Activated CD8-positive, alpha-beta memory T cell treated with anti-CD3 and anti-CD28 coated beads, Interleukin-2, amount 50 U/mL, for 1 hour (primary cell): ENCODE measurements around the gene TMEM123.
"Not testable (repeated sequence)": the region's sequence is repeated elsewhere in the genome, so short reads cannot be mapped to it uniquely, and the experiment has no call there.

Experiments
- DNase-seq: peaks from one replicate; pipeline ENCODE4 v3.0.0-alpha.2; 2020; ENCODE audit errors: extremely low read depth

TMEM123 gene

GRCh38 chr11:102449651-102450570, 2.7 kb downstream of the TMEM123 start:
- no peak for DNase-seq

DNA sequence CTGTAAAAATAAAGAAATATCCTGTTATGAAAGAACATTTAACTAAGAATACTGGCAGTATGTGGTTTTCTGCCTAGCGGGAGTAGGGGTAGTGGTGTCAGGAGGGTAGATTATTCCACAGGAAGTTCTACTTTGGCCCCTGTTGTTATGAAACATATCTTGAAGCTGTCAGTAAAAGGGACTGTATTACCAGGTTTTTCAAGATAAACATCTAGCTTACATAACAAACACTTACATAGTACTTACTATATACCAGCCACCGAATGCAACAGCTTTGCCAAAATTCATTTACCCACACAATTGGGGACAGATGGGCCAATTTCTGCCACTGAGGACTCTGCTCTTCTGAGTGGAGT, 3.7 kb downstream of the TMEM123 start:
- DNase-seq: no peak

GRCh38 chr11:102447941-102448868, 4.4 kb downstream of the TMEM123 start:
- no peak for DNase-seq

- DNase-seq: no peak
Measured at GRCh38 chr11:102447193-102447592, 5.4 kb downstream of the TMEM123 start.

- DNase-seq: no peak
Measured at GRCh38 chr11:102446606-102447005, 6.0 kb downstream of the TMEM123 start.

- not testable (repeated sequence) for DNase-seq
Measured at GRCh38 chr11:102444693-102445092, 7.9 kb downstream of the TMEM123 start.

- not testable (repeated sequence) for DNase-seq
Measured at GRCh38 chr11:102444142-102444541, 8.4 kb downstream of the TMEM123 start.

DNA sequence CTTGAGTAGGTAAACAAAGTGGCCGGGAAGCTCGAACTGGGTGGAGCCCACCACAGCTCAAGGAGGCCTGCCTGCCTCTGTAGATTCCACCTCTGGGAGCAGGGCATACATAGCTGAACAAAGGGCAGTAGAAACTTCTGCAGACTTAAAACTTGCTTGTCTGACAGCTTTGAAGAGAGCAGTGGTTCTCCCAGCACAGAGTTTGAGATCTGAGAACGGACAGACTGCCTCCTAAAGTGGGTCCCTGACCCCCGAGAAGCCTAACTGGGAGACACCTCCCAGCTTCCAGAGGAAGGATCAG, 13.6 kb downstream of the TMEM123 start:
- DNase-seq: not testable (repeated sequence)

DNA sequence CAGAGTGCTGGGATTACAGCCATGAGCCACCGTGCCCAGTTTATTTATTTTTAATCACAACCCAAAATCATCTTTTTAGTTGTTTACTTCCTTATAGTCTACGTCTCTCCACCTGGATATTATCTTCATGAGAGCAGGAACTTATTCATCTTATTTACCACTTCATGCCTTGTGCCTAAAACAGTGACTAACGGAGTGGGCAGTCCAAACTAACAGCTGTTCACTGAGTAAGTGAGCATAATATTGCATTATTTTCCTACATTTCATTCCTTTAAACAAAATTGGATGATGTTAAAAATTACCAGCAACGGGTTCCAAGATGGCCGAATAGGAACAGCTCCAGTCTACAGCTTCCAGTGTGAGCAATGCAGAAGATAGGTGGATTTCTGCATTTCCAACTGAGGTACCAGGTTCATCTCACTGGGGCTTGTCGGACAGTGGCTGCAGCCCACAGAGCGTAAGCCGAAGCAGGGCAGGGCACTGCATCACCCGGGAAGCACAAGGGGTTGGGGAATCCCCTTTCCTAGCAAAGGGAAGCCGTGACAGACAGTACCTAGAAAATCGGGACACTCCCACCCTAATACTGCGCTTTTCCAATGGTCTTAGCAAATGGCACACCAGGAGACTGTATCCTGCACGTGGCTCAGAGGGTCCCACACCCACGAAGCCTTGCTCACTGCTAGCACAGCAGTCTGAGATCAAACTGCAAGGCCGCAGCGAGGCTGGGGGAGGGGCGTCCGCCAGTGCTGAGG, 14.1 kb downstream of the TMEM123 start:
- DNase-seq: no peak

GRCh38 chr11:102437727-102438126, 14.8 kb downstream of the TMEM123 start:
- DNase-seq: no peak

- DNase-seq: no peak
Measured at GRCh38 chr11:102436976-102437375, 15.6 kb downstream of the TMEM123 start.

DNA sequence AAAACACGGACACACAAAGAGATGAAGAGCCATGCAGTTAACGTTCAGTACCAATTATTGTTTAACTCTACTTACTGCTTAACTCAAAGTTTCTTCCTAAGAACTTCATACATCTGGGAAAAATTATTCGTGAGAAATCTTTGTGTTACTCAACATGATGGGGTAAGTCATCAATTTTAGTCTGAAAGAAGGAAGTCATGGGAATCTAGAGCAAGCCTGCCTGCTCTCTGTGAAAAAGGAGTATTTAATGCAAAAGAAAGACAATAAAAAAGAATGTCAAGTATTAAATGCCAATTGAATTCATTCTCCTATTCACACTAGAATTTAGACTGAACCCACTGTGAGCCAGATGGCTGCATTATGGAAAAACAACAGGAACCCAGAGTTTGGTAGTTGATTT, 16.0 kb downstream of the TMEM123 start:
- no peak for DNase-seq

DNA sequence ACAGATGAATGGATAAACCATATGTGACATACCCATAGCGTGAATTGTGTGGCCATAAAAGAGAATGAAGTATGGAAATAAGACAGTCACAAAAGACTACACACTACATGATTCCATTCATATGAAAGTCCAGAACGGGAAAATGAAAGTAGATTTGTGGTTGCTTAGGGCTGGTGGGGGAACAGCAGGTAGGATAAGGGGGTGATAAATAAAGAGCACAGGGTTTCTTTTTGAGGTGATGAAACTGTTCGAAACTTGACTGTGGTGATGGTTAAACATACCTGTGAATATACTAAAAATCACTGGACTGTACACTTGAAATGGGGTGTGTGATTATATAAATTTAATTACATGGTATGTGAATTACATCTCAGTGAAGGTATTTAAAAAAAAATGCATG, 16.9 kb downstream of the TMEM123 start:
- no peak for DNase-seq

DNA sequence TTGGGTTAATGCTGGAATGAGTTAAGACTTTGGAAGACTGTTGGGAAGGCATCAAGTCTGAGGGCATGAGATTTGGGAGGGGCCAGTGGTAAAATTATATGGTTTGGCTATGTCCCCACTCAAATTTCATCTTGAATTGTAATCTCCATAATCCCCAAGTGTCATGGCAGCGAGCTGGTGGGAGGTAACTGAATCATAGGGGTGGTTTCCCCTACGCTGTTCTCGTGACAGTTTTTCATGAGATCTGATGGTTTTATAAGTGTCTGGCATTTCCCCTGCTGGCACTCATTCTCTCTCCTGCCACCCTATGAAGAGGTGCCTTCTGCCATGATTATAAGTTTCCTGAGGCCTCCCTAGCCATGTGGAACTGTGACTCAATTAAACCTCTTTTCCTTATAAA, 19.0 kb downstream of the TMEM123 start:
- not testable (repeated sequence) for DNase-seq

GRCh38 chr11:102432560-102432959, 20.0 kb downstream of the TMEM123 start:
- not testable (repeated sequence) for DNase-seq

DNA sequence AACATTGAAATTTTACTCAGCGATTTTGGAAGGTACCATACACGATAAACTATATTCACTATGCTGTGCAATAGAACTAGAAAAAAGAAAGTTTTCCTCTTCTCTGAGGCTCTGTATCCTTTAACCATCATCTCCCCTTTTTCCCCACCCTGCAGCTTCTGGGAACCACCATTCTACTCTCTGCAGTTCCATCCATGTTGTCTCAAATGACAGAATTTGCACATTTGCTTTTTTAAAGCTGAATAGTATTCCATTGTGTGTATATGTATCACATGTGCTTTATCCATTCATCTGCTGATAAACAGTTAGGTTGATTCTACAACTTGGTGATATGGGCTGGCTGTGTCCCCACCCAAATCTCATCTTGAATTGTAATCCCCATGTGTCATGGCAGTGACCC, 21.2 kb downstream of the TMEM123 start:
- DNase-seq: no peak

DNA sequence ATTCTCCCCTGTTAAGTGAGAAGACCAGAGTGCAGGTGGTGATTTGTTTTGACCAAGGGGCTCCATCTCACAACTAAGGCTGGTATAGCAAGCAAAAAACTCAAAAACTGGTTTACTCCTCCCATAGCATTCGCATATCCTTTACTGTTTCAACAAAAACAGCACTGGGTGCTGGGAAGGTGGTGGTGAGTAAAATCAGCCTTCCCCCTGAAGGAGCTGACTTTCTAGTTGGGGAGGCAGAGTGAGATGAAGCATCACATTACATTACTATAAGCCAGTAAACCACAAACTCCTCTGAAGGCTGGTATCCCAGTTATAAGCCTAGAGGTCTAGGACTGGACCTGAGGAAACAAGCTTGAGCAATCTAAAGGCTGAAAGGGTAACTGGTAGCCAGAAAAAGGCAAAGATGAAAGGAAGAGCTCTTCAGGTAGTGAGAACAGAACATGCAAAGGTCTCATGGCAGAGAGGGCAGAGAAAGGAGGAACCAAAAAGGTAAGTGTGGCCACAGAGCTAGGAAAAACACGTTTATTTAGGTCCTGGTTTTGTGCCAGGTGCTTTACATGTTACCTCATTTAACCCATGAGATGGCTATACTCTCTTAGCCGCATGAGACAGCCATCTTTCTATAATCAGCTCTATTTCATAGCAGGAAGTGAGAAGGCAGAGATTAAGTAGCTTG, 22.3 kb downstream of the TMEM123 start:
- DNase-seq: no peak

GRCh38 chr11:102429691-102430090, 22.9 kb downstream of the TMEM123 start:
- DNase-seq: no peak

DNA sequence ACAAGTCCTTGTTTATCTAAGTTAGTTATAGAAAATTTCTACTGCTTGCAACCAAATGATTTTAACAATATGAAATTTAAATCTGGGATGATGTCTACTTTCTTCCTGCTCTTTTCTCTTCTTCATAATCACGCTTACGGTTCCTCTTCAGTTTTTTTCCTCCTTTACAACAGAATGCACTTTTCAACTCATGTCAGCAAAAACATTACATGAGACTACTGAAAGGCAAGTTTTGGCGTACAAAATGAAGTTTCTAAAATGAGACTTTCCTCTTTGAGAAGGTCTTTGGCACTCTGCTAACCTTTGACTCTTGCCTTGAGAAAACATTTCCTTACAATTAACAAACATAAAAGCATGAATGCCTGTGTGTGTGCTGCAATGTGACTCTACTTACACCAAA, 23.3 kb downstream of the TMEM123 start:
- DNase-seq: no peak

DNA sequence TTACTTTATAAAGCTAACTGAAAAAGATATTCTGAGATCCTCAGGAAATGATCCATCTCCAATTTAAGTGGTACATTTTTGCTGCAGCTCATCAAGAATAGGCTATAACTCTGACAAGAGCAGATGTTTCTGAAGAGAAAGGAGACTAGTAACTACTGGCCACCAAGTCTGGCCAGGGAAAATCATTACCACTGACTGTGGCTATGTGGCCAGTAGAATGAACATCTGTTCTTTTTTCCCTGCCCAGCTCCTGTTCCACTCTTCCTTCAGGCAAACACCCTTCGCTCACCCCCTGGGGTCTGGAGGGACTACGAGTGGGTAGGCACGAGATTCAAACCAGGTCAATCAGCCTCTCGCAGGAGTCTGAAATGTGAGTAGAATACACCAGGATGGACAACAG, 23.9 kb downstream of the TMEM123 start:
- no peak for DNase-seq

- DNase-seq: no peak
Measured at GRCh38 chr11:102427068-102427467, 25.5 kb downstream of the TMEM123 start.

GRCh38 chr11:102426570-102426969, 26.0 kb downstream of the TMEM123 start:
- no peak for DNase-seq
